ENCODE data around the gene TNFRSF6B. TPM values are rescaled to one million over a fixed set of nuclear protein-coding genes. Genes with fewer than 3 reads are reported as not detected.

Gene TNFRSF6B
- total RNA-seq, 1 donor: 2.9 TPM

- Histone ChIP-seq H3K27ac (ENCODE audit: low read depth, low read length) (no peak overlapping the region), H2AFZ (ENCODE audit: low read length) (no peak overlapping the region), H3K79me2 (ENCODE audit: insufficient read depth, low read length) (peaks cover 55% of the 10 kb centered on the region), H3K4me1 (ENCODE audit: insufficient read depth, low read length) (peaks cover 23% of the 10 kb centered on the region), H3K4me3 (ENCODE audit: insufficient read depth, low read length) (no peak overlapping the region), H4K20me1 (ENCODE audit: insufficient read depth, low read length) (peaks cover 8% of the 10 kb centered on the region), H3K4me2 (ENCODE audit: insufficient read depth, low read length) (no peak overlapping the region), H3K9me3 (ENCODE audit: low read depth, low read length) (no peaks in the 10 kb centered on the region), H3K36me3 (ENCODE audit: insufficient read depth, low read length) (peaks cover 25% of the 10 kb centered on the region), H3K27me3 (ENCODE audit: insufficient read depth, low read length) (no peaks in the 10 kb centered on the region)
- DNase-seq (ENCODE audit: insufficient read length, low spot score, missing footprints): peak; percentile 80
- TF ChIP-seq CTCF (IDR thresholded peaks at IDR 0.05; ENCODE audit: extremely low read depth, low read depth, low read length): no peak
Observed at GRCh38 chr20:63703976-63704748, 7.7 kb downstream of the TNFRSF6B start.

GRCh38 chr20:63704749-63705117 is 8.3 kb downstream of the TNFRSF6B start:
- Histone ChIP-seq H3K4me3 (ENCODE audit: insufficient read depth, low read length) (no peak overlapping the region), H3K9me3 (ENCODE audit: low read depth, low read length) (no peaks in the 10 kb centered on the region), H3K4me1 (ENCODE audit: insufficient read depth, low read length) (peaks cover 19% of the 10 kb centered on the region), H3K27me3 (ENCODE audit: insufficient read depth, low read length) (no peaks in the 10 kb centered on the region), H3K36me3 (ENCODE audit: insufficient read depth, low read length) (peaks cover 28% of the 10 kb centered on the region), H3K27ac (ENCODE audit: low read depth, low read length) (no peak overlapping the region), H2AFZ (ENCODE audit: low read length) (no peak overlapping the region), H4K20me1 (ENCODE audit: insufficient read depth, low read length) (peaks cover 8% of the 10 kb centered on the region), H3K4me2 (ENCODE audit: insufficient read depth, low read length) (no peak overlapping the region), H3K79me2 (ENCODE audit: insufficient read depth, low read length) (peaks cover 57% of the 10 kb centered on the region)
- peak; percentile 72 for DNase-seq (ENCODE audit: insufficient read length, low spot score, missing footprints)
- no peak for TF ChIP-seq CTCF (IDR thresholded peaks at IDR 0.05; ENCODE audit: extremely low read depth, low read depth, low read length)

GRCh38 chr20:63705232-63706026 is 9.0 kb downstream of the TNFRSF6B start:
- peak; percentile 69 for DNase-seq (ENCODE audit: insufficient read length, low spot score, missing footprints)
- no peaks in the 10 kb centered on the region for H3K9me3 ChIP-seq (ENCODE audit: low read depth, low read length)
- H3K4me3 ChIP-seq (ENCODE audit: insufficient read depth, low read length): no peak overlapping the region
- no peak overlapping the region for H2AFZ ChIP-seq (ENCODE audit: low read length)
- peaks cover 8% of the 10 kb centered on the region for H4K20me1 ChIP-seq (ENCODE audit: insufficient read depth, low read length)
- peaks cover 29% of the 10 kb centered on the region for H3K36me3 ChIP-seq (ENCODE audit: insufficient read depth, low read length)
- no peak for TF ChIP-seq CTCF (IDR thresholded peaks at IDR 0.05; ENCODE audit: extremely low read depth, low read depth, low read length)
- H3K4me1 ChIP-seq (ENCODE audit: insufficient read depth, low read length): peaks cover 18% of the 10 kb centered on the region
- H3K4me2 ChIP-seq (ENCODE audit: insufficient read depth, low read length): no peak overlapping the region
- H3K27ac ChIP-seq (ENCODE audit: low read depth, low read length): no peak overlapping the region
- H3K27me3 ChIP-seq (ENCODE audit: insufficient read depth, low read length): no peaks in the 10 kb centered on the region
- H3K79me2 ChIP-seq (ENCODE audit: insufficient read depth, low read length): peaks cover 63% of the 10 kb centered on the region
